IMR-90 (cell line): ENCODE results near the gene CDR2.

Experiments
- ELK1 ChIP-seq: fragments of 150-350 bp; IDR thresholded peaks from 2 replicates; pipeline ENCODE4 v1.6.1; 2016; ENCODE audit warnings: low read depth, mild to moderate bottlenecking, low read length, moderate library complexity, borderline replicate concordance
- MAFK ChIP-seq: IDR thresholded peaks from 2 replicates; pipeline ENCODE4 v1.6.1; 2012; ENCODE audit warnings: low read depth, low read length, improper control_type of control experiment
- MXI1 ChIP-seq: IDR thresholded peaks from 2 replicates; pipeline ENCODE4 v1.6.1; 2012; ENCODE audit warnings: low read depth, mild to moderate bottlenecking, low read length, moderate library complexity, borderline replicate concordance
- POLR2A ChIP-seq: IDR thresholded peaks from 2 replicates; pipeline ENCODE4 v1.6.1; 2012; ENCODE audit warnings: mild to moderate bottlenecking, low read depth, low read length
- RFX5 ChIP-seq: IDR thresholded peaks from 2 replicates; pipeline ENCODE4 v1.8.0; 2012; ENCODE audit warnings: low read depth, mild to moderate bottlenecking, low read length, moderate library complexity
- SMC3 ChIP-seq: fragments of 150-350 bp; IDR thresholded peaks from 2 replicates; pipeline ENCODE4 v1.6.1; 2016; ENCODE audit warnings: low read depth, mild to moderate bottlenecking, antibody characterized with exemption, low read length, moderate library complexity
- TF ChIP-seq, protein P1 (sequence below): conservative IDR thresholded peaks from 2 replicates; pipeline ENCODE4 v1.5.1; 2012; ENCODE audit warnings: mild to moderate bottlenecking, low read depth, low read length, improper control_type of control experiment

DNA sequence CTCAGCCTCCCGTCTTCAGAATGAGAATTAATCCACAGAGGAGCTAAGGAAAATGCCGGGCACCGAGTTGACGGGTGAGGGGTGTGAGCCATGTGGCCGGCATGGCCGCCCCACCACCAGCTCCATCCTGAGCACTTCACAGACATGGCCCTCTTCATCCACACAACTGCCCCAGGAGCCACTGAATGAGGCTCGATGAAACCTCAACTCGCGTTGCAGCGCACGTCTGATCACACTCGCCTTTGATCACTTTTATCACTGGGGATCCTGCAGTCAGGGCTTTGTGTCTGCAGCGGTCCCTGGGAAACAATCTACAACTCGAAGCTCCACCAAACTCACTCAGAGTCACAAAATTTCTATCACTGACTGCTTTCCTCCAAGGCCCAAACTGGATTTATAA is 46.7 kb upstream of the CDR2 start:
- no peak for TF ChIP-seq MAFK
- TF ChIP-seq POLR2A: no peak
- TF ChIP-seq MXI1: no peak
- TF ChIP-seq, protein P1, sequence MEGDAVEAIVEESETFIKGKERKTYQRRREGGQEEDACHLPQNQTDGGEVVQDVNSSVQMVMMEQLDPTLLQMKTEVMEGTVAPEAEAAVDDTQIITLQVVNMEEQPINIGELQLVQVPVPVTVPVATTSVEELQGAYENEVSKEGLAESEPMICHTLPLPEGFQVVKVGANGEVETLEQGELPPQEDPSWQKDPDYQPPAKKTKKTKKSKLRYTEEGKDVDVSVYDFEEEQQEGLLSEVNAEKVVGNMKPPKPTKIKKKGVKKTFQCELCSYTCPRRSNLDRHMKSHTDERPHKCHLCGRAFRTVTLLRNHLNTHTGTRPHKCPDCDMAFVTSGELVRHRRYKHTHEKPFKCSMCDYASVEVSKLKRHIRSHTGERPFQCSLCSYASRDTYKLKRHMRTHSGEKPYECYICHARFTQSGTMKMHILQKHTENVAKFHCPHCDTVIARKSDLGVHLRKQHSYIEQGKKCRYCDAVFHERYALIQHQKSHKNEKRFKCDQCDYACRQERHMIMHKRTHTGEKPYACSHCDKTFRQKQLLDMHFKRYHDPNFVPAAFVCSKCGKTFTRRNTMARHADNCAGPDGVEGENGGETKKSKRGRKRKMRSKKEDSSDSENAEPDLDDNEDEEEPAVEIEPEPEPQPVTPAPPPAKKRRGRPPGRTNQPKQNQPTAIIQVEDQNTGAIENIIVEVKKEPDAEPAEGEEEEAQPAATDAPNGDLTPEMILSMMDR: no peak
- no peak for TF ChIP-seq ELK1
- TF ChIP-seq SMC3: no peak
- TF ChIP-seq RFX5: no peak
